NCI-H82 (cell line): Measurements from ENCODE around the gene TMEM59L.
"Not testable (repeated sequence)": the region's sequence is repeated elsewhere in the genome, so short reads cannot be mapped to it uniquely, and the experiment has no call there.

Experiments
- DNase-seq: peaks from one replicate; lab custom pipeline; 2025; lab: John Stamatoyannopoulos, UW

Gene TMEM59L

DNA sequence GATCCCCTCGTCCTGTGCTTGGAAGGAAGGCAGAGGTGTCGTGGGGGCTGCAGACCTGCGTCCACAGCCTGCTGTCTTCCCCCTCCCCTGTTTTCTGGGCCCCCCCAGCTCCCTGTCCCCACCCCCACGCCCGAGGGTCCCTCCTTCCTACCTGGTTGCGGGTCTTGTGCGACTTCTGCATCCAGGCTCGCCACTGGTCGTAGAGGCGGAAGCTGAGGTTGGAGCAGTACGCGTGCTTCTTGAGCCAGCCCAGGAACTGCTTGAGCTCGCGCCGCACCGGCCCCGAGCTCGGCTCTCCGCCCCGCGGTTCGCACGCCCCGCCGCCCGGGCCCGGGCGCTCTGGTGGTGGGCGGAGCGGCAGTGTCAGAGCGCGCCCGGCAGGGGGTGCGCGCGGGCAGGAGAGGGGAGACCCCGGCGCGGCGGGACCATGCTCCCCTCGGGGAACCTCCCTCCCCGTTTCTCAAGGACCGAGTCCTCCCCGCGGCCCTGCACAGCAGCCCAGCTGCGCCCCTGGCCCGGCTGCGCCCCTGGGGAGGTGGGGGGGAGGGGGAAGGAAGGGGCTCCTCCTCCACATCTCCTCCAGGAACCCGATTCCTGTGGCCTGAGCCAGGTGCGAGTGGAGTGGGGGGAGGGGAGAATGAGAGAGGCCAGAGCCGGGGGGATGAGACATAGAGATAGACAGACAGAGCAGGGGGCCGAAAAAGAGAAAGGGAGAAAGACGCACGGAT lies 18.4 kb upstream of the TMEM59L start:
- peak; percentile 90 for DNase-seq

GRCh38 chr19:18594824-18595373 lies 17.8 kb upstream of the TMEM59L start:
- no peak for DNase-seq

GRCh38 chr19:18595475-18595874 lies 17.2 kb upstream of the TMEM59L start:
- DNase-seq: no peak

DNA sequence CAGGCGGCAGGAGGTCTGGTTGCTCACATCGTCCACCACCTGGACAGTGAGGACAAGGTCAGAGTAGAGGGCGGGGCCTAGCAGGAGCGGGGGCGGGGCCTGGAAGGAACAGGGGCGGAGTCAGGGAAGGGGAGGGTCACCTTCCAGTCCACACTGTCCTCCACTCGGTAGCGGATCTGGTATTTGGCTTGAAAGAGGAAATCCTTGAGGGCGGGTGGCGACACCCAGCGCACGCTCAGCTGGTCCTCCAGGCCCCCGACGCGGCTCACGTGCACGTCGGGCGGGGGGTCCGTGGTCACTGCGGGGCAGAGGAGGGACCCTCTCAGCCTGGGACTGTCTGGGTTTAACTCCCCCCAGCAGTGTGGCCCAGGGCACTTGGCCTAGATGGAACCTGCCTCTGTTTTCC lies 15.9 kb upstream of the TMEM59L start:
- DNase-seq: peak; percentile 85

DNA sequence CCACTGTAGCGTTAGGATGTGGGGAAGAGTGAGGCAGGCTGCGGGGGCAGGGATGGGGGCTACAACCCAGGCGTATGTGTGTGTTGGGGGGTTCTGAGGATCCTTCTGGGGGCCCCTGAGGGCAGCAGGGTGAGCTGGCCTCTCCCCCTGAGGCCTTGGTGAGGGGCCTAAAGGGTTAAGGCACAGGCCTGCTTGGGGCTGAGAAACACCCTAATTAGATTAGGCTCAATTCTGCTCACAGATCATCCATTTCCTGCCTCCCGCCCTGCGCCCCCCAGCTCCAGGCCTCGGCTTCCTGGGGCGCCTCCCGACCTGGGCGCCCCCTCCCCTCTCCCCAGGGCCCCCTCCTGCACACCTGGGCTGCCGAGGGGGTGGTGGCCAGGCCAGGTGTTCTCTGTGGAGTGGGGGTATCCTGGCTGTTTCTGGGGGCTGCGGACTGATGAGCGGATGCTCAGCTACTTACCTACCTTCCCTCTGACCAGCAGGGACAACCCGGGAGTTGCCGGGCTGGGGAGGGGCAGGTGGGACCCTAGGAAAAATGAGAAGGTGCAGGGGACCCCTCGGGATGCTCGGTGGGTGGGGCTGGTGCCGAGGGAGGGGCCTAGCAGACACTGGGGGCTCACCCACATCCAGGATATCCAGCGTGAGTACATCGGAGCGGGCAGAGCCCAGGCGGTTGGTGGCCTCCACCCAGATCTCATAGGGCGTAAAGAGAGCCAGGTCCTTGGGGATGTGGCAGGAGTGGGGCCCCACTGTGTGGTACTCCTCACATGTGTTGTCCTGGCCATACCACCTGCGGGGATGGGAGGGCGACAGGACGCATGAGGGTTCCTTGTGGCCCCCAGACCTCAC lies 14.6 kb upstream of the TMEM59L start:
- DNase-seq: peak; percentile 93

DNA sequence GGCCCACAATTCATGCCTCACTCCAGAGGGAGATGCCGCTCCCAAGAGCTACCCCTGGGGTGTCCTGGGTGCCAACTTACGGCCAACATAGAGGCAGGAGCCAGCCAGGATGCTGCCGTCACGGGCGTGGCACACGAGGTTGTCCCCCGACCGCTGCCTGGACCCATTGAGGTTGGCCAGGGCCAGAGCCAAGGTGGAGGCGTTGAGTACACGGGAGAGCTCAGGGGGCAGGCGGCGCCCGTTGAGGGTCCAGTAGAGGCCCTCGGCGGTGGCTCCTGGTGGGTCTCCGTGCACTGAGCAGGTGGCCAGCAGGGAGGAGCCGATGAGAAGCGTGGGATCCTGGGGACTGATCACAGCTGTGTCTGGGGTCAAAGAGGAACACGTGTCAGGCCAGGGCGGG lies 13.2 kb upstream of the TMEM59L start:
- DNase-seq: no peak

DNA sequence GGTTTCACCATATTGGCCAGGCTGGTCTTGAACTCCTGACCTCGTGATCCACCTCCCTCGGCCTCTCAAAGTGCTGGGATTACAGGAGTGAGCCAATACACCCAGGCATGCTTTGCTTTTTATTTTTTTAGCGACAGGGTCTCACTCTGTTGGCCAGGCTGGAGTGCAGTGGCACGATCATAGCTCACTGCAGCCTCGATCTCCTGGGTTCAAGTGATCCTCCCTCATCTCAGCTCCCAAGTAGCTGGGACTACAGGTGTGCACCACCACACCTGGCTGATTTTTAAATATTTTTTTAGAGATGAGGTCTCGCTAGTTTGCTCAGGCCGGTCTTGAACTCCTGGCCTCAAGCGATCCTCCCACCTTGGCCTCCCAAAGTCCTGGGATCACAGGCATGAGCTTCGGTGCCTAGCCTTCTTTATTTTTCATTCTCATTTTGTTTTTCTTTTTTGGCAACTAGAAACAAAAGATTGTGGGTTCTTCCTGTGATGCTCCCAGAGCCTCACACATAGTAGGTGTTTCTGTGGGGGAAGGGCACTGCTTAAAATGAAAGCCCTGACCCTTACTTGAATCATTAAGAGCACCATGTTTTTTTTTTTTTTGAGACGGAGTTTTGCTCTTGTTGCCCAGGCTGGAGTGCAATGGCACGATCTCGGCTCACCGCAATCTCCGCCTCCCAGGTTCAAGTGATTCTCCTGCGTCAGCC lies 11.8 kb upstream of the TMEM59L start:
- not testable (repeated sequence) for DNase-seq

DNA sequence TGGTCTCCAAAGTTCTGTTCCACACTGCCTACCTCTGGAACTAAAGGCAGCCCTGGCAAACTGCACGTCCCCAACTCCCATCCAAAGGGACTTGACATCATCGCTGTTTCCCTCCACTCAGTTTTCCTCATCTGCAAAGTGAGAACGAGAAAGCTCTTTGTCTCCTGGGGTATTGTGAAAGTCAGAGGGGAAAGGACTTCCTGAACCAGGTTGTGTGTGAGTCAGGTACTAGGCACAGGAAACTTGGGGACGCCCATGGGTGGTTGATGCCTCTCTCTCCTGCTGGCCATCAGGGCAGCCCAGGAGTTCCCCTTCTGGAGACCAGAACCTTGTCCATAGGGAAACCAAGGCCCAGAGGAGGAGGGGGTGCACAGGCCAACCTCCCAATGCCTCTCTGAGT lies 10.8 kb upstream of the TMEM59L start:
- no peak for DNase-seq

- peak; percentile 71 for DNase-seq
Measured at GRCh38 chr19:18603255-18603957, 9.3 kb upstream of the TMEM59L start.

DNA sequence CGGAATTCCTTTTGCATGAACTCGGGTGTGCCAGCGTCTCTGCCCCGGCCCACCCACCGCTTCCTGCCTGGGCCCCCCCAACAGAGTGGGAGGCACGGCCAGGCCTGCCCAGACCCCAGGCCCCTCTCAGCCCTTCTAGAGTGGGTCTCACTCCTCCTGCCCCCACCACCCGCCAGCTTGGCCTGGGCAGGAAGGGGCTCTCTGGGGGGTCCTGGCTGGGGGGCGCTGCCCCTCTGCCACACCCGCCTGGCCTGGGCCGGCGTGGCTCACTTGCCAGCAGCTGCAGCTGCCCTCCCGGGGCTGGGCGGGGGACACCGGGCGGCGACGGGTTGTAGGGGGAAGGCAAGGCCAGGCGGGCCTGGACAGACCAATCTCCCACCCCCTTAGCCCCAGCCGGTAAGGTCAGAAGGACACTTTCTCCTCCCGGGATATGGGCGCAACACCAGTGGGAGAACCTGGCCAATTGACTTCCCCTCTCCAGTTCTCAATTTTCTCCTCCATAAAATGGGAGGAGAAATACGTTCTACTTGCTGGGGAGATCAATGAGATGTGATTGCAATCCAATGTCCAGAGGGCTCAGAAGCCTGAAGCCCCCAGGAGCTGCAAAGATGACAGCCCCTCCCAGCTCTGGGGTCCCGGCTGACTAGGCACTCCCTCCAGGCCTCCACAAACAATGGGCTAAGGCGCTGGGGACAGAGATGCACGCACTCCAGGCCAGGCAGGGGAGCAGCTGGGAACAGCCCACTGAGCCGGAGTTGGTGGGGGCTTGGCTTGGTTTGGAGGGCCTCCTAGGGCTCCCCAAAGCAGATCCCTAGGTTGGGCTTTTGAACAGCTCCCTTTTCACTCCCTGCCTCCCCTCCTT lies 8.5 kb upstream of the TMEM59L start:
- no peak for DNase-seq

DNA sequence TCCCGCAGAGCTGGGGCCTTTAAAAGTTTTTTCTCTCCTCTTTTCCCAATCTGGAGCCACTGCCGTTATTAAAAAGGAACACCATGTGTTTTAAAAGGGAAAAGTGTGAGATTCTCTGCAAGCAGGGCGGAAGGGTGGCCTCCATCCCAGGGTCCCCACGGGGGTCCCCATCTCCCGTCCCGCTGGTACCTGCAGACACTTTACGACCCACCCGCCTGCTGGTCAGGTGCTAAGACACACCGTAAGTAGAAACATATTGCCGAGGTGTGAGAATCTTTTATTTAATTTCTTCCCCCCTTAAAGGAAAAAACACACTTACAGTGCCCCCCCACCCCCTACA lies 7.9 kb upstream of the TMEM59L start:
- no peak for DNase-seq

- no peak for DNase-seq
Measured at GRCh38 chr19:18605196-18605545, 7.5 kb upstream of the TMEM59L start.

- DNase-seq: no peak
Measured at GRCh38 chr19:18605546-18606280, 7.0 kb upstream of the TMEM59L start.

DNA sequence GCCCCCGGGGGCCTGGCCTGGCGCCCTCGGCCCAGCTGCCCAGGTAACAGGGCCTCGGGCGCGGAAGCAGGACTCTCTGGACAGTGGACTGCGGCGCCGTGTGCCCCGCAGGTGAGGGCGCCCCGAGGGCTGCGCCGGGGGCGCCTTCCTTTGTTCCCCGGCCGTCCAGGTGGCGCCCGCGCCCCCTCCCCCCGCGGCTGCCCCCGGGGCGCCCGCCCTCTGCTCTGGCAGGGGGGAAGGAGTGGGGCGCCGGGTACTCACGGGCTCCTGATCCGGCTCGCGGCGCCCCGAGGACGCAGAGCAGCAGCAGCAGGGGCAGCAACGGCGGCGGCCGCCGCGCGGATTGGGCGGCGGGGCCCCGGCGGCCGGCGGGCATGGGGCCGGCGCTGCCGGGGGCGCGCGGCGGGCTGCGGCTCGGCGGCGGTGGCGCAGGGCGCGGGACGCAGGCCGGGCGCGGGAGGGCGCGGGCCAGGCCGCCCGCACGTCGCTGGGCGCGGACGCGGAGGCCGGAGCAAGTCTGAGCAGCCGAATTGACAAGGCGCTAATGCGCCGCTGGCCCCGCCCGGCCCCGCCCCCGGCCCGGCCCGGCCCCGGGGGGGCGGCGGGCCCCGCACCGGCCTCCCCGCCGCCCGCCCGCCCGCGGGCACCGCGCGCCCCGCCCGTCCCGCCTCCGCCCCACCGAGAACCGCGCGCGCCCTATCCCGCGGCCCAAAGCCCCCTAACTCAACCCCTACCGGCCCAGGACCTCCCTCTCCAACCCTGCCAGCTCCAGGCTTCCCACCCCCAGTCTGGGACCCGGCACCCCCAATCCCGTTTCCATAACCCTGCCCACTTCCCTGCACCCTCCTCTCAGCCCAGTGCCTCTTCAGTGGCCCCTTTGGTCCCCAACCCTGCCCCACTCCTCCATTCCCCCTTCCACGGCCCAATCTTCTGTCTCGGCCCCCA lies 6.1 kb upstream of the TMEM59L start, which contains the start of gene CRLF1:
Gene CRLF1, minus strand, starts transcription at position 519 of the 945 bp plus-strand sequence. Its CDS starts 143 bp downstream, at position 376.
- DNase-seq: no peak

DNA sequence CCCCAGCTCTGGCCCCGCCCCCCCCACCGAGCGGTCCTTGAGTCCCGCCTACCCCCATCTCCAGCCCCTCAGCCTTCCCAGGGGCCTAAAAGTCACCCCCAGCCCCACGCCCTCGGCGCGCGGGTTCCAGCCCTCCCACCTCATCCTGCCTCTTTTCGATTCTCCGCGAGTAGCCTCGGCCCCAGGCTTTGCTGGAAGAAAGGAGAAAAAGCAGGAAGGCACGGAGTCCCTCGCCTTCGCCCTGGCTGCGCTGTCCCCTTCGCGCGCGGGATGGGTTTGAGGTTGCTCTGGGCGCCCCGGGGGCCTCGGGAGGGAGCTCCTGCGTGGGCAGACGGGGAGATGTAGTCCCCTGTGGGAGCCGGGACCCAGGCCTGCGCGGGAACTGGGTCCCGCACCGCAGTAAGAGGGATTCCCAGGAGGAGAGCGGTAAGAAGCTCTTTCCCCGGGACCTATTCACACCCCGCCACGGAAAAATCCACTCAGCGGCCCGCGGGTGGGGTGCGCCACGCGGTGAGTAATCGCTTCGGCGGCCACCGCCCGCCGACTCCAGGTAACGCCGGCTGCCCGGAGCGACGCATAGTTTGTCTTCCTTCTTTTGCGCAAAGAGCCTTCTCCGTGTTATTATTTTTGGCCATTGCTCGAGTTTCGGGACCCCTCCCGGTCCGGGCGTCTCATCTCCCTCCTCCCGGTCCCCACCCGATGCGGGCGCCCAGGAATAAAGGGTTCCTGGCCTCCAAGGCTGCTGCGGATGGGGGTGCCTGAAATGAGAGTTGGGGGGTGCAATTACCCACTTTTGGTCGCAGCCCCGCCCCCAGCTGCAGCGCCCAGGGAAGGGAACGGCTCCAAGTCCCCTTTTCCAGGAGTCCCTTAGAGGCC lies 5.2 kb upstream of the TMEM59L start:
- DNase-seq: no peak

GRCh38 chr19:18608102-18608804 lies 4.4 kb upstream of the TMEM59L start:
- no peak for DNase-seq
